ENCODE measurements around the gene TMEM62. TPM values are rescaled to one million over a fixed set of nuclear protein-coding genes. Genes with fewer than 3 reads are reported as not detected.
"Not testable (repeated sequence)": the region's sequence is repeated elsewhere in the genome, so short reads cannot be mapped to it uniquely, and the experiment has no call there.

Gene TMEM62
- total RNA-seq, 1 donor from 2014 or later: 21.4 TPM

GRCh38 chr15:43184407-43185124 lies 51.2 kb downstream of the TMEM62 start:
- DNase-seq: no peak

- DNase-seq: peak; percentile 69
Measured at GRCh38 chr15:43185157-43186002, 52.0 kb downstream of the TMEM62 start, which contains the start of gene CCNDBP1. Gene CCNDBP1, plus strand, starts transcription at chr15:43185403. Its CDS starts 96 bp downstream, at chr15:43185499.

GRCh38 chr15:43186003-43186353 lies 52.6 kb downstream of the TMEM62 start:
- DNase-seq: peak; percentile 25

GRCh38 chr15:43187544-43188155 lies 54.3 kb downstream of the TMEM62 start:
- DNase-seq: peak; percentile 78

- DNase-seq: peak; percentile 63
Measured at GRCh38 chr15:43189296-43189695, 55.9 kb downstream of the TMEM62 start.

GRCh38 chr15:43190178-43190577 lies 56.8 kb downstream of the TMEM62 start:
- peak; percentile 94 for DNase-seq

GRCh38 chr15:43193710-43194109 lies 60.3 kb downstream of the TMEM62 start:
- no peak for DNase-seq

- no peak for DNase-seq
Measured at GRCh38 chr15:43194795-43195194, 61.4 kb downstream of the TMEM62 start.

- no peak for DNase-seq
Measured at GRCh38 chr15:43196760-43197548, 63.6 kb downstream of the TMEM62 start.

GRCh38 chr15:43197773-43198172 lies 64.4 kb downstream of the TMEM62 start:
- DNase-seq: not testable (repeated sequence)

GRCh38 chr15:43198556-43198955 lies 65.2 kb downstream of the TMEM62 start:
- DNase-seq: not testable (repeated sequence)

- DNase-seq: no peak
Measured at GRCh38 chr15:43198992-43199391, 65.6 kb downstream of the TMEM62 start.

- DNase-seq: no peak
Measured at GRCh38 chr15:43199945-43200488, 66.6 kb downstream of the TMEM62 start.

- peak; percentile 87 for DNase-seq
Measured at GRCh38 chr15:43204016-43204901, 70.9 kb downstream of the TMEM62 start.

- no peak for DNase-seq
Measured at GRCh38 chr15:43206054-43206453, 72.7 kb downstream of the TMEM62 start.

- DNase-seq: no peak
Measured at GRCh38 chr15:43207024-43207423, 73.6 kb downstream of the TMEM62 start.

- DNase-seq: no peak
Measured at GRCh38 chr15:43208052-43209002, 74.9 kb downstream of the TMEM62 start.

- DNase-seq: peak; percentile 19
Measured at GRCh38 chr15:43209059-43209824, 75.9 kb downstream of the TMEM62 start.

GRCh38 chr15:43210172-43210745 lies 76.9 kb downstream of the TMEM62 start:
- DNase-seq: no peak
